Mesenchymal stem cell (in vitro differentiated cells and primary cell): ENCODE data around the gene MED13L.

Source experiments
- DNase-seq: peaks from one replicate; pipeline ENCODE4 v3.0.0-alpha.2; 2013
- H2AFZ ChIP-seq: one replicate; pipeline ENCODE4 v1.6.1; 2013; ENCODE audit warnings: low read depth, mild to moderate bottlenecking, control low read depth, inconsistent platforms, low read length, moderate library complexity
- H2AK5ac ChIP-seq: 2 replicates; pipeline ENCODE4 v1.6.1; 2013; ENCODE audit warnings: low read length, moderate library complexity, mild to moderate bottlenecking, inconsistent platforms; ENCODE audit not compliant: severe bottlenecking
- H2BK120ac ChIP-seq: one replicate; pipeline ENCODE4 v1.6.1; 2013; ENCODE audit warnings: low read depth, mild to moderate bottlenecking, inconsistent platforms, low read length, moderate library complexity
- H2BK12ac ChIP-seq, 2 experiments: one replicate each; pipeline ENCODE4 v1.6.1; 2013; ENCODE audit warnings: inconsistent platforms in 2 of 2, low read length in 2 of 2, mild to moderate bottlenecking in 2 of 2, moderate library complexity in 2 of 2, control low read depth in 1 of 2
- H2BK15ac ChIP-seq: one replicate; pipeline ENCODE4 v1.6.1; 2013; ENCODE audit warnings: mild to moderate bottlenecking, low read depth, inconsistent platforms; ENCODE audit not compliant: poor library complexity, severe bottlenecking
- H2BK5ac ChIP-seq: 2 replicates; pipeline ENCODE4 v1.6.1; 2013; ENCODE audit warnings: low read depth, mild to moderate bottlenecking, low read length, control low read depth, inconsistent platforms; ENCODE audit not compliant: poor library complexity, severe bottlenecking
- H3K14ac ChIP-seq, 2 experiments: one replicate each; pipeline ENCODE4 v1.6.1; 2013; ENCODE audit warnings: inconsistent platforms in 2 of 2, low read length in 2 of 2, control low read depth in 1 of 2, mild to moderate bottlenecking in 1 of 2, moderate library complexity in 1 of 2
- H3K18ac ChIP-seq, 2 experiments: one replicate each; pipeline ENCODE4 v1.6.1; 2013; ENCODE audit warnings: inconsistent platforms in 2 of 2, low read length in 2 of 2, control low read depth in 1 of 2, low read depth in 1 of 2, mild to moderate bottlenecking in 1 of 2
- H3K23ac ChIP-seq, 2 experiments: one replicate each; pipeline ENCODE4 v1.6.1; 2013; ENCODE audit warnings: inconsistent platforms in 2 of 2, low read length in 2 of 2, mild to moderate bottlenecking in 2 of 2, moderate library complexity in 2 of 2, control low read depth in 1 of 2
- H3K27ac ChIP-seq: 2 replicates; pipeline ENCODE4 v1.5.1; 2013; ENCODE audit warnings: mild to moderate bottlenecking, moderate library complexity, low read length, control low read depth, inconsistent platforms; ENCODE audit not compliant: poor library complexity, severe bottlenecking
- H3K27me3 ChIP-seq, 2 experiments: 2 replicates each; pipeline versions ENCODE4 v1.6.1 to v1.7.0; 2013; ENCODE audit warnings: low read length in 2 of 2, mild to moderate bottlenecking in 2 of 2, moderate library complexity in 2 of 2, control low read depth in 1 of 2, inconsistent platforms in 1 of 2; ENCODE audit not compliant: control insufficient read depth in 1 of 2, insufficient read depth in 1 of 2
- H3K36me3 ChIP-seq, 2 experiments: 2 replicates each; pipeline versions ENCODE4 v1.6.1 to v1.7.0; 2013; ENCODE audit warnings: low read length in 2 of 2, control low read depth in 1 of 2, inconsistent platforms in 1 of 2, low read depth in 1 of 2, mild to moderate bottlenecking in 1 of 2; ENCODE audit not compliant: insufficient read depth in 2 of 2, control insufficient read depth in 1 of 2
- H3K4ac ChIP-seq, 2 experiments: one replicate each; pipeline ENCODE4 v1.6.1; 2013; ENCODE audit warnings: inconsistent platforms in 2 of 2, low read length in 2 of 2, mild to moderate bottlenecking in 2 of 2, moderate library complexity in 2 of 2, control low read depth in 1 of 2, low read depth in 1 of 2
- H3K4me1 ChIP-seq: 2 replicates; pipeline ENCODE4 v1.6.1; 2013; ENCODE audit warnings: low read depth, low read length, control low read depth; ENCODE audit not compliant: control insufficient read depth, insufficient read depth
- H3K4me2 ChIP-seq: 2 replicates; pipeline ENCODE4 v1.6.1; 2013; ENCODE audit warnings: low read length, mild to moderate bottlenecking, inconsistent platforms; ENCODE audit not compliant: poor library complexity, severe bottlenecking
- H3K4me3 ChIP-seq, 2 experiments: 2 replicates each; pipeline versions ENCODE4 v1.5.1 to v1.7.0; 2013; ENCODE audit warnings: low read length in 2 of 2, mild to moderate bottlenecking in 2 of 2, control low read depth in 1 of 2, low read depth in 1 of 2; ENCODE audit not compliant: insufficient read depth in 1 of 2
- H3K79me1 ChIP-seq: replicated peaks from 2 replicates; pipeline ENCODE4 v1.6.1; 2013; ENCODE audit warnings: mild to moderate bottlenecking, control low read depth, low read length, inconsistent platforms; ENCODE audit not compliant: poor library complexity, severe bottlenecking
- H3K9ac ChIP-seq: 2 replicates; pipeline ENCODE4 v1.7.0; 2013; ENCODE audit warnings: mild to moderate bottlenecking, low read length, moderate library complexity
- H3K9me3 ChIP-seq: 2 replicates; pipeline ENCODE4 v1.7.0; 2013; ENCODE audit warnings: mild to moderate bottlenecking, low read length; ENCODE audit not compliant: control insufficient read depth
- H4K8ac ChIP-seq: one replicate; pipeline ENCODE4 v1.6.1; 2013; ENCODE audit warnings: inconsistent platforms, mild to moderate bottlenecking, low read length, moderate library complexity
- H4K91ac ChIP-seq: one replicate; pipeline ENCODE4 v1.6.1; 2013; ENCODE audit warnings: mild to moderate bottlenecking, low read length, inconsistent platforms
- WGBS: methylation state at CpG from one replicate; pipeline ENCODE4 v1.1.7; 2013; ENCODE audit warnings: mixed read lengths; 5-methylcytosine and 5-hydroxymethylcytosine counted together

The MED13L gene

GRCh38 chr12:116054280-116054679 lies 223.2 kb downstream of the MED13L start:
- H3K36me3 ChIP-seq = no peaks in the 10 kb centered on the region
- H3K4me3 ChIP-seq = no peak overlapping the region
- H3K4ac ChIP-seq = no peak overlapping the region
- no peak overlapping the region for H3K23ac ChIP-seq
- no peak overlapping the region for H3K27ac ChIP-seq
- H2BK5ac ChIP-seq = no peak overlapping the region
- no peak for DNase-seq
- H2BK12ac ChIP-seq = no peak overlapping the region
- no peak overlapping the region for H2AFZ ChIP-seq
- H3K14ac ChIP-seq = no peak overlapping the region
- no peaks in the 10 kb centered on the region for H3K27me3 ChIP-seq
- no peak overlapping the region for H2AK5ac ChIP-seq
- H3K9ac ChIP-seq = peak overlapping the region; percentile 41
- no peak overlapping the region for H3K18ac ChIP-seq
- no peak overlapping the region for H3K4me2 ChIP-seq
- no peak overlapping the region for H4K91ac ChIP-seq
- no peak overlapping the region for H4K8ac ChIP-seq
- H3K4me1 ChIP-seq = peaks cover 8% of the 10 kb centered on the region
- WGBS = 100% methylated on average over 2 of the region's 2 CpGs
- peaks cover 7% of the 10 kb centered on the region for H3K79me1 ChIP-seq
- H2BK120ac ChIP-seq = no peak overlapping the region
- H2BK15ac ChIP-seq = no peak overlapping the region
- no peaks in the 10 kb centered on the region for H3K9me3 ChIP-seq

DNA sequence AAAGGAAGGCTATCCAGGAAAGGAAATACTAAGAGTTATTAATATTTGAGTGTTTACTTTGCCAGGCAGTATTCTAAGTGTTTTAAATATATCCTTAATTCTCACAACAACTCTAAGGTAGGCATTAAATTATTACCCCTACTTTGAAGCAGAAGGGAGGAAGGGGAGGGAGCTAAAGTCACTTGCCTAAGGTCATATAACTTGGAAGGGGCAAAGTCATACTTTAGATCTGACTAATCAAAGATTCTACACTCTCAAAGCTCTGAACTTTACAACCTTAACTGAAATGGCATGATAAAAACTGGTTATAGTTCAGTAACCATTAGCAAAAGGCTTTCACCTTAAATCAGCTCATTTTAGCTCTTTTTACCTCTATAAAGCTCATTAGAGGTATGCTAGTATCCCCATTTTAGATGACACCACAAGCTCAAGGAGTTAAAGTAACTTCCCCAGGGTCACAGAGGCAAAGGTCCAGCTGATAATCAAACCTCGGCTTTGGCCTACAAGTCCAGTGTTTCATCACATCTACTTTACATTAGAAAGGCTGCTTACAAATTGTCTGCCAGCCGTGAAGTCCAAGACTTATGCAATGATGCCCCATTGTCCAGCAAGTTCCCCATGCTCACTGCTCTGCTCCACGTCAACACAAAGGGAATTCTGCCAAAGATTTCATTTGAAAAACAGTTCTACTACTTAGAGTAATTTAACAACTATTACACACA lies 223.9 kb downstream of the MED13L start:
- H2AK5ac ChIP-seq = no peak overlapping the region
- no peak overlapping the region for H2BK15ac ChIP-seq
- H3K36me3 ChIP-seq = no peaks in the 10 kb centered on the region
- no peak overlapping the region for H4K91ac ChIP-seq
- DNase-seq = peak; percentile 69
- no peak overlapping the region for H3K27ac ChIP-seq
- H3K18ac ChIP-seq = no peak overlapping the region
- H2BK12ac ChIP-seq = no peak overlapping the region
- no peak overlapping the region for H3K4ac ChIP-seq
- H3K4me1 ChIP-seq = peaks cover 6% of the 10 kb centered on the region
- no peak overlapping the region for H4K8ac ChIP-seq
- no peak overlapping the region for H3K4me2 ChIP-seq
- H3K4me3 ChIP-seq = no peak overlapping the region
- H3K9ac ChIP-seq = peak overlapping the region; percentile 41
- no peak overlapping the region for H2BK5ac ChIP-seq
- WGBS = 72% methylated on average over 3 of the region's 3 CpGs
- H2AFZ ChIP-seq = no peak overlapping the region
- no peak overlapping the region for H3K23ac ChIP-seq
- peaks cover 4% of the 10 kb centered on the region for H3K79me1 ChIP-seq
- no peaks in the 10 kb centered on the region for H3K27me3 ChIP-seq
- H2BK120ac ChIP-seq = no peak overlapping the region
- H3K9me3 ChIP-seq = no peaks in the 10 kb centered on the region
- no peak overlapping the region for H3K14ac ChIP-seq

DNA sequence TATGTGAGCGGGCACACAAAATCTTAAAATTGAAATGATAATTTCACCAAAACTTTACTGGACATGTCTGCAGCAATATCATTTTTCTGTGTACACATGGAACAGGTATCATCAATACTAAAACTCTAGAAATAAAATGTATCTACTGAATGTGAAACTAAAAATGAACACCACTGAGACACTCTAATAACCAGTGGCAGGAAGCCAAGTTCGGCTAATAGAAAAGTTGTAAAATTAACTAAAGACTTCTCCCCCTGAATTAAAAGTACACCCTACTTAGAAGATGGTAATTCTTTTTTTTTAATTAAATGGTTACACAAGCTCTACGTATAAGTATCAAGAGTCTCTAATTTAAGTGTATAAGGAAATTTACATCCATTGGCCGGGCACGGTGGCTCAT lies 227.2 kb downstream of the MED13L start:
- Histone ChIP-seq H4K91ac (no peak overlapping the region), H2BK12ac (no peak overlapping the region), H3K18ac (no peak overlapping the region), H3K4me2 (no peak overlapping the region), H2BK5ac (no peak overlapping the region), H2AK5ac (no peak overlapping the region), H3K9me3 (no peaks in the 10 kb centered on the region), H3K4ac (no peak overlapping the region), H3K27ac (no peak overlapping the region), H3K9ac (peak overlapping the region; percentile 32), H3K79me1 (peaks cover 6% of the 10 kb centered on the region), H2BK120ac (no peak overlapping the region), H3K36me3 (peaks cover 0 to 2% of the 10 kb centered on the region in 2 experiments), H3K4me3 (no peak overlapping the region), H3K4me1 (peaks cover 6% of the 10 kb centered on the region), H2AFZ (no peak overlapping the region), H2BK15ac (no peak overlapping the region), H4K8ac (no peak overlapping the region), H3K23ac (no peak overlapping the region), H3K27me3 (no peaks in the 10 kb centered on the region), H3K14ac (no peak overlapping the region)
- 100% methylated on average over 2 of the region's 5 CpGs for WGBS
- no peak for DNase-seq

DNA sequence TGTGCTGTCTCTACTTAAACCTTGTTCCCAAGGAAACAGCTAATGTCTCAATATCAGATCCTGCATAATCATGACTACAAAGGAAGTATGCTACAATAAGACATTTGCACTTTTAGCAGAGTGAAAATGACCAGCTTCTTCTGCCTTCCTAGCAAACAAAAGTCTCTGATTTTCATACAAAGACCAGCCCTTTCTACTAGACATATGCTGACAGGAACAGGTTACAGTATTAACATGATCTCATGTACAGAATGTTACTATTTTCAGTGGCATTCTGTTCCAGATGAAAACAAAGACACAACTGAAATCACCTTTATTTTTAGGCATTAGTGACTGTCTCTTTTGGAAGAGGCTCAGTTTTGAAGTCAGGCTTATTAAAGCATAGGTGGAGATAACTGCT lies 228.6 kb downstream of the MED13L start:
- Histone ChIP-seq H3K4me2 (no peak overlapping the region), H2AK5ac (no peak overlapping the region), H3K14ac (no peak overlapping the region), H3K23ac (no peak overlapping the region), H2BK12ac (no peak overlapping the region), H2AFZ (no peak overlapping the region), H3K9me3 (no peaks in the 10 kb centered on the region), H3K18ac (no peak overlapping the region), H3K4me3 (no peak overlapping the region), H3K9ac (peak overlapping the region; percentile 39), H3K27me3 (no peaks in the 10 kb centered on the region), H4K91ac (no peak overlapping the region), H2BK120ac (no peak overlapping the region), H3K4ac (no peak overlapping the region), H3K36me3 (peaks cover 0 to 8% of the 10 kb centered on the region in 2 experiments), H3K27ac (no peak overlapping the region), H3K79me1 (peaks cover 10% of the 10 kb centered on the region), H3K4me1 (peaks cover 5% of the 10 kb centered on the region), H4K8ac (no peak overlapping the region), H2BK5ac (no peak overlapping the region), H2BK15ac (no peak overlapping the region)
- DNase-seq = no peak
